Fibroblast of skin of left biceps (primary cell): Measurements from ENCODE around the gene HERPUD2.

Experiments
- DNase-seq, 2 experiments: peaks; one replicate each; pipeline ENCODE4 v3.0.0-alpha.2; 2013; ENCODE audit warnings: low read depth in 2 of 2

HERPUD2 gene

GRCh38 chr7:35694784-35695472 lies at the start of gene HERPUD2:
TSS of gene HERPUD2 (minus strand) at chr7:35695135. CDS start at chr7:35694330, 805 bp downstream.
- peak; percentile 57 to 68 for DNase-seq

GRCh38 chr7:35738889-35739288 lies 44.0 kb upstream of the HERPUD2 start:
- no peak for DNase-seq

GRCh38 chr7:35736725-35737124 lies 41.8 kb upstream of the HERPUD2 start:
- DNase-seq = no peak

- DNase-seq = no peak
Observed at GRCh38 chr7:35735396-35735795, 40.5 kb upstream of the HERPUD2 start.

- DNase-seq = no peak
Observed at GRCh38 chr7:35734001-35734483, 39.1 kb upstream of the HERPUD2 start.

GRCh38 chr7:35731349-35731748 lies 36.4 kb upstream of the HERPUD2 start:
- no peak for DNase-seq

GRCh38 chr7:35729061-35729783 lies 34.3 kb upstream of the HERPUD2 start:
- no peak for DNase-seq

- DNase-seq = no peak
Observed at GRCh38 chr7:35728412-35729060, 33.6 kb upstream of the HERPUD2 start.

GRCh38 chr7:35727571-35727970 lies 32.6 kb upstream of the HERPUD2 start:
- DNase-seq = no peak

GRCh38 chr7:35726654-35727053 lies 31.7 kb upstream of the HERPUD2 start:
- no peak for DNase-seq

- no peak for DNase-seq
Observed at GRCh38 chr7:35725280-35725680, 30.3 kb upstream of the HERPUD2 start.

- no peak for DNase-seq
Observed at GRCh38 chr7:35723011-35723410, 28.1 kb upstream of the HERPUD2 start.

GRCh38 chr7:35722054-35722849 lies 27.3 kb upstream of the HERPUD2 start:
- no peak for DNase-seq

GRCh38 chr7:35721288-35721687 lies 26.4 kb upstream of the HERPUD2 start:
- no peak for DNase-seq

- no peak for DNase-seq
Observed at GRCh38 chr7:35720849-35721248, 25.9 kb upstream of the HERPUD2 start.

GRCh38 chr7:35720032-35720431 lies 25.1 kb upstream of the HERPUD2 start:
- no peak for DNase-seq

GRCh38 chr7:35718047-35718446 lies 23.1 kb upstream of the HERPUD2 start:
- no peak for DNase-seq

GRCh38 chr7:35717516-35717915 lies 22.6 kb upstream of the HERPUD2 start:
- DNase-seq = no peak

- DNase-seq = no peak
Observed at GRCh38 chr7:35717013-35717412, 22.1 kb upstream of the HERPUD2 start.

- DNase-seq = no peak
Observed at GRCh38 chr7:35716038-35716803, 21.3 kb upstream of the HERPUD2 start.

GRCh38 chr7:35714862-35715261 lies 19.9 kb upstream of the HERPUD2 start:
- DNase-seq = no peak
